Measurements from ENCODE around the gene PDGFA. TPM values are rescaled to one million over a fixed set of nuclear protein-coding genes. Genes with fewer than 3 reads are reported as not detected.

The PDGFA gene
- total RNA-seq, 1 donor from 2014 or later: 9.8 TPM

DNA sequence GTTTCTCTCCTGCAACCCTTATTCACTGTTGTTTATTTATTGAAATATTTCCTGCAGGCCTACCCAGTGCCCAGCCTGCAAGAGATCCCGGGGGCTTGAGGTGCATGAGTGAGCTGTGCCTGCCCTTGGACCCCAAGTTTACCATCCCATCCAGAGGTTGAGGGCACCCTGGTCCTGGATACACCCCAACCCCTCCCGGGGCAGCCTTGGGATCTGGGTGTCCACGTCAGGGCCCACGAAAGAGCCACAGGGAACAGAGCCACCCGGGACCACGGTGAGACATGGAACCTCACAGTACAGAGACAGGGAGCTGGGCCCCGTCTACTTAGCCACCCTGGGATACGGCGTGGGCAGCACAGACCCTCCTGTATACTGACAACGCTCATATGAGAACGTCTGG, 28.8 kb upstream of the PDGFA start:
- Mint-ChIP-seq H3K27me3 (ENCODE audit: insufficient read depth, low read depth) (no peaks in the 10 kb centered on the region), H3K27ac (no peak overlapping the region), H3K36me3 (no peaks in the 10 kb centered on the region), H3K9me3 (peaks cover 2% of the 10 kb centered on the region), H3K4me3 (no peak overlapping the region), H3K4me1 (no peaks in the 10 kb centered on the region)
- DNase-seq (ENCODE audit: low spot score): no peak
- Histone ChIP-seq H3K79me2 (ENCODE audit: low read depth) (no peaks in the 10 kb centered on the region), H3K4me1 (no peaks in the 10 kb centered on the region), H4K20me1 (ENCODE audit: low read depth) (no peaks in the 10 kb centered on the region), H3K27ac (no peak overlapping the region), H2AFZ (replicated peaks) (no peak overlapping the region), H3K9me3 (ENCODE audit: low read depth) (no peaks in the 10 kb centered on the region), H3K4me2 (no peak overlapping the region), H3K36me3 (no peaks in the 10 kb centered on the region), H3K27me3 (no peaks in the 10 kb centered on the region), H3F3A (ENCODE audit: low read depth) (no peaks in the 10 kb centered on the region), H3K4me3 (no peak overlapping the region), H3K9ac (no peak overlapping the region)
- TF ChIP-seq EZH2phosphoT487 (IDR thresholded peaks at IDR 0.05) (no peak), EZH2 (IDR thresholded peaks at IDR 0.05) (no peak)
- TF ChIP-seq, protein P1, sequence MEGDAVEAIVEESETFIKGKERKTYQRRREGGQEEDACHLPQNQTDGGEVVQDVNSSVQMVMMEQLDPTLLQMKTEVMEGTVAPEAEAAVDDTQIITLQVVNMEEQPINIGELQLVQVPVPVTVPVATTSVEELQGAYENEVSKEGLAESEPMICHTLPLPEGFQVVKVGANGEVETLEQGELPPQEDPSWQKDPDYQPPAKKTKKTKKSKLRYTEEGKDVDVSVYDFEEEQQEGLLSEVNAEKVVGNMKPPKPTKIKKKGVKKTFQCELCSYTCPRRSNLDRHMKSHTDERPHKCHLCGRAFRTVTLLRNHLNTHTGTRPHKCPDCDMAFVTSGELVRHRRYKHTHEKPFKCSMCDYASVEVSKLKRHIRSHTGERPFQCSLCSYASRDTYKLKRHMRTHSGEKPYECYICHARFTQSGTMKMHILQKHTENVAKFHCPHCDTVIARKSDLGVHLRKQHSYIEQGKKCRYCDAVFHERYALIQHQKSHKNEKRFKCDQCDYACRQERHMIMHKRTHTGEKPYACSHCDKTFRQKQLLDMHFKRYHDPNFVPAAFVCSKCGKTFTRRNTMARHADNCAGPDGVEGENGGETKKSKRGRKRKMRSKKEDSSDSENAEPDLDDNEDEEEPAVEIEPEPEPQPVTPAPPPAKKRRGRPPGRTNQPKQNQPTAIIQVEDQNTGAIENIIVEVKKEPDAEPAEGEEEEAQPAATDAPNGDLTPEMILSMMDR (IDR thresholded peaks at IDR 0.05): no peak

GRCh38 chr7:545470-545869, 25.8 kb upstream of the PDGFA start:
- Mint-ChIP-seq H3K36me3 (no peaks in the 10 kb centered on the region), H3K4me1 (peaks cover 11% of the 10 kb centered on the region), H3K27ac (no peak overlapping the region), H3K9me3 (peaks cover 2% of the 10 kb centered on the region), H3K27me3 (ENCODE audit: insufficient read depth, low read depth) (peaks cover 3% of the 10 kb centered on the region), H3K4me3 (no peak overlapping the region)
- H3K36me3 ChIP-seq: no peaks in the 10 kb centered on the region
- H3K27me3 ChIP-seq: no peaks in the 10 kb centered on the region
- H3K4me3 ChIP-seq: no peak overlapping the region
- H4K20me1 ChIP-seq (ENCODE audit: low read depth): no peaks in the 10 kb centered on the region
- H3K4me2 ChIP-seq: no peak overlapping the region
- H3F3A ChIP-seq (ENCODE audit: low read depth): no peaks in the 10 kb centered on the region
- no peak overlapping the region for H3K27ac ChIP-seq
- H3K9me3 ChIP-seq (ENCODE audit: low read depth): no peaks in the 10 kb centered on the region
- H3K4me1 ChIP-seq: peaks cover 8% of the 10 kb centered on the region
- DNase-seq (ENCODE audit: low spot score): no peak
- no peak overlapping the region for H3K9ac ChIP-seq
- TF ChIP-seq, protein P1 (IDR thresholded peaks at IDR 0.05): no peak
- TF ChIP-seq EZH2 (IDR thresholded peaks at IDR 0.05) (no peak), EZH2phosphoT487 (IDR thresholded peaks at IDR 0.05) (no peak)
- H2AFZ ChIP-seq (replicated peaks): no peak overlapping the region
- H3K79me2 ChIP-seq (ENCODE audit: low read depth): no peaks in the 10 kb centered on the region

DNA sequence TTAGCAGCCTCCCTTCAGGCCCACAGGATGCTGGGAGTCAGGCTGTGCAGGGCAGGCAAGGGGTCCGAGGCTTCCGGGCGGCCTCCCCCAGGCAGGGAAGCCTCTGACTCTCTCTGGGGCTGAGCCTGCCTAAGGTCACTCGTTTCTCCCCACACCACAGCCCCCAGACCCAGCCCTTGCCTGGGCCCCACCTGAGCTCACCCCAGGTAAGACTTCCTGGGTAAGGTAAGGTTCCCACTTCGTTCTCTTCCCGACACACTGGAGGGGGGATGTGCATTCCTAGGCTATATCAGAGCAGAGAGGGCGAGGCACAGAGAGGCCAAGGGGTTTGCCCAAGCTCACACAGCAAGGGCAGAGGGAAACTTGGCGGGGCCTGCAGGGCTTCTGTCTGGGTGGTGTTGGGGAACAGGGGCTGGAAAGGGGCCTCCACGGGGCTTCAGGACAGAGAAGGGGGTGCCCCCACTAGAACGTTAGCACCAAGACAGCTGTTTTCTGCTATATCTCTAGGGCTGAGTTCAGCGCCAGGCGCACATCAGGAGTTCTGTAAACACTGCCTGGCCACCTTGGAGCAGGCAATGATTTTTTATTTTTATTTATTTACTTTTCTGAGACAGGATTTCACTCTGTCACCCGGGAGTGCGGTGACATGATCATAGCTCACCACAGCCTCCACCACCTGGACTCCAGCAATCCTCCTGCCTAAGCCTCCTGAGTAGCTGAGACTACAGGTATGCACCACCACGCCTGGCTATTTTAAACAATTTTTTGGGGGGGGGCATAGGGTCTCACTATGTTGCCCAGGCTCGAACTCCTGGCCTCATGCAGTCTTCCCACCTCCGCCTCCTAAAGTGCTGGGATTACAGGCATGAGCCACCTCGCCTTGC, 24.9 kb upstream of the PDGFA start:
- no peak for DNase-seq (ENCODE audit: low spot score)
- H3K36me3 ChIP-seq: no peaks in the 10 kb centered on the region
- no peaks in the 10 kb centered on the region for H3K79me2 ChIP-seq (ENCODE audit: low read depth)
- H2AFZ ChIP-seq (replicated peaks): no peak overlapping the region
- H3F3A ChIP-seq (ENCODE audit: low read depth): no peaks in the 10 kb centered on the region
- H3K4me1 Mint-ChIP-seq: peaks cover 13% of the 10 kb centered on the region
- H3K27me3 ChIP-seq: no peaks in the 10 kb centered on the region
- no peak overlapping the region for H3K27ac Mint-ChIP-seq
- no peak overlapping the region for H3K4me3 ChIP-seq
- TF ChIP-seq, protein P1 (IDR thresholded peaks at IDR 0.05): no peak
- TF ChIP-seq EZH2 (IDR thresholded peaks at IDR 0.05) (no peak), EZH2phosphoT487 (IDR thresholded peaks at IDR 0.05) (no peak)
- no peak overlapping the region for H3K4me3 Mint-ChIP-seq
- H3K36me3 Mint-ChIP-seq: no peaks in the 10 kb centered on the region
- no peak overlapping the region for H3K9ac ChIP-seq
- H4K20me1 ChIP-seq (ENCODE audit: low read depth): no peaks in the 10 kb centered on the region
- no peaks in the 10 kb centered on the region for H3K9me3 ChIP-seq (ENCODE audit: low read depth)
- peaks cover 2% of the 10 kb centered on the region for H3K9me3 Mint-ChIP-seq
- H3K27me3 Mint-ChIP-seq (ENCODE audit: insufficient read depth, low read depth): peaks cover 3% of the 10 kb centered on the region
- H3K4me1 ChIP-seq: peaks cover 8% of the 10 kb centered on the region
- no peak overlapping the region for H3K4me2 ChIP-seq
- no peak overlapping the region for H3K27ac ChIP-seq
